ENCODE measurements around the gene TRMT2A.

GRCh38 chr22:20080445-20080775 is 36.6 kb downstream of the TRMT2A start:
- TF ChIP-seq CTCF (IDR thresholded peaks at IDR 0.05; ENCODE audit: low read length) = no peak
- TF ChIP-seq EZH2 (optimal IDR thresholded peaks at IDR 0.05; ENCODE audit: low read depth, low read length) = no peak
